BE2C (cell line): ENCODE results near the gene CD34.

Experiments
- DNase-seq: peaks from one replicate; pipeline ENCODE4 v3.0.0-alpha.2; 2020
- H3K27me3 ChIP-seq: fragments of 250-450 bp; sonication (Bioruptor Pico); 2 replicates; pipeline ENCODE4 v1.5.1; 2020; ENCODE audit warnings: mild to moderate bottlenecking
- H3K36me3 ChIP-seq: fragments of 250-450 bp; sonication (Bioruptor Pico); 2 replicates; pipeline ENCODE4 v1.5.1; 2020; ENCODE audit warnings: mild to moderate bottlenecking
- H3K4me1 ChIP-seq: fragments of 250-450 bp; sonication (Bioruptor Pico); 2 replicates; pipeline ENCODE4 v1.5.1; 2020
- H3K4me3 ChIP-seq: 2 replicates; pipeline ENCODE4 v1.5.1; 2011; ENCODE audit warnings: low read depth, low read length
- H3K9me3 ChIP-seq: fragments of 250-450 bp; sonication (Bioruptor Pico); 2 replicates; pipeline ENCODE4 v1.5.1; 2020
- TF ChIP-seq, protein P1 (sequence below): IDR thresholded peaks from 2 replicates; pipeline ENCODE4 v1.5.1; 2012; ENCODE audit warnings: mild to moderate bottlenecking, low read depth, low read length

Gene CD34

DNA sequence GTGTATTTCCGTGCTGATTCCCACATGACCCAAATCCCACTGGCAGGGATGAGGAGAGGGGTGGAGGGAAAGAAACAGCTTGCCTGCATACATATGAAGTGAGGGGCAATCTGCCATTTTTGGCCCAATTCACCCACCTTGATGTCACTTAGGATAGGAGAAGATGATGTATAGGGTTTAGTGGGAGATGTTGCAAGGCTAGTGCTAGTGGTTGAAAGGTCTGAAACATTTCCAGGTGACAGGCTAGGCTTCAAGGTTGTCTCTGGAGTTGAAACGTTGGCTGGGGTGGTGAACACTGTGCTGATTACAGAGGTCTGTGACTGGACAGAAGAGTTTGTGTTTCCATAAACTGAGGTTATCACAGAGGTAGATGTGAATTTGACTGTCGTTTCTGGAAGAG, 12.1 kb downstream of the CD34 start:
- Histone ChIP-seq H3K4me1 (no peaks in the 10 kb centered on the region), H3K27me3 (no peaks in the 10 kb centered on the region), H3K4me3 (no peak overlapping the region), H3K36me3 (no peaks in the 10 kb centered on the region), H3K9me3 (no peaks in the 10 kb centered on the region)
- TF ChIP-seq, protein P1, sequence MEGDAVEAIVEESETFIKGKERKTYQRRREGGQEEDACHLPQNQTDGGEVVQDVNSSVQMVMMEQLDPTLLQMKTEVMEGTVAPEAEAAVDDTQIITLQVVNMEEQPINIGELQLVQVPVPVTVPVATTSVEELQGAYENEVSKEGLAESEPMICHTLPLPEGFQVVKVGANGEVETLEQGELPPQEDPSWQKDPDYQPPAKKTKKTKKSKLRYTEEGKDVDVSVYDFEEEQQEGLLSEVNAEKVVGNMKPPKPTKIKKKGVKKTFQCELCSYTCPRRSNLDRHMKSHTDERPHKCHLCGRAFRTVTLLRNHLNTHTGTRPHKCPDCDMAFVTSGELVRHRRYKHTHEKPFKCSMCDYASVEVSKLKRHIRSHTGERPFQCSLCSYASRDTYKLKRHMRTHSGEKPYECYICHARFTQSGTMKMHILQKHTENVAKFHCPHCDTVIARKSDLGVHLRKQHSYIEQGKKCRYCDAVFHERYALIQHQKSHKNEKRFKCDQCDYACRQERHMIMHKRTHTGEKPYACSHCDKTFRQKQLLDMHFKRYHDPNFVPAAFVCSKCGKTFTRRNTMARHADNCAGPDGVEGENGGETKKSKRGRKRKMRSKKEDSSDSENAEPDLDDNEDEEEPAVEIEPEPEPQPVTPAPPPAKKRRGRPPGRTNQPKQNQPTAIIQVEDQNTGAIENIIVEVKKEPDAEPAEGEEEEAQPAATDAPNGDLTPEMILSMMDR, result no peak
- DNase-seq, result no peak

GRCh38 chr1:207898260-207898659, 12.7 kb downstream of the CD34 start:
- TF ChIP-seq, protein P1, result no peak
- Histone ChIP-seq H3K27me3 (no peaks in the 10 kb centered on the region), H3K4me3 (no peak overlapping the region), H3K9me3 (no peaks in the 10 kb centered on the region), H3K36me3 (no peaks in the 10 kb centered on the region), H3K4me1 (no peaks in the 10 kb centered on the region)
- no peak for DNase-seq

- TF ChIP-seq, protein P1, result peak; percentile 51
- Histone ChIP-seq H3K4me1 (no peaks in the 10 kb centered on the region), H3K36me3 (no peaks in the 10 kb centered on the region), H3K27me3 (no peaks in the 10 kb centered on the region), H3K9me3 (no peaks in the 10 kb centered on the region), H3K4me3 (no peak overlapping the region)
- DNase-seq, result no peak
These were observed 13.7 kb downstream of the CD34 start for GRCh38 chr1:207897188-207897587.

DNA sequence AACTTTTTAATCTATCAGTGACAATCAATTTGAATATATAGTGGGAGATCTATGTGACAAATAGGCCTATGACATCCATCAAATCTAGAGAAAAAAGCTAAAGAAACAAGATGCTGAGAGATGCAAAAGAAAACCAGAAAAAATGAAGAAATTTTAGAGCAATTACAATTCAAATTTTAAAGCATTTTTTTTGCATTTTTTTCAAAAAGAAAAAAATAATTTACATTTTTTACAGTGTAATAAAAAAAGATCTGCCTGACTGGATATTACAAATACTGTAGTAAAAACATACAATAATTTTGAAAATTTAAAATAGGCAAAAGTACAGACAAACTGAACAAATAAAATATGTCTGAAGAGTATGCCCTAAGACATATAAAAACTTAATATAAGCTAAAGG, 14.4 kb downstream of the CD34 start:
- Histone ChIP-seq H3K4me1 (no peaks in the 10 kb centered on the region), H3K27me3 (no peaks in the 10 kb centered on the region), H3K9me3 (no peaks in the 10 kb centered on the region), H3K36me3 (no peaks in the 10 kb centered on the region), H3K4me3 (no peak overlapping the region)
- DNase-seq, result no peak
- TF ChIP-seq, protein P1, result no peak

GRCh38 chr1:207894704-207895103, 16.2 kb downstream of the CD34 start:
- Histone ChIP-seq H3K4me1 (no peaks in the 10 kb centered on the region), H3K36me3 (no peaks in the 10 kb centered on the region), H3K9me3 (no peaks in the 10 kb centered on the region), H3K4me3 (no peak overlapping the region), H3K27me3 (no peaks in the 10 kb centered on the region)
- no peak for DNase-seq
- TF ChIP-seq, protein P1, result no peak

DNA sequence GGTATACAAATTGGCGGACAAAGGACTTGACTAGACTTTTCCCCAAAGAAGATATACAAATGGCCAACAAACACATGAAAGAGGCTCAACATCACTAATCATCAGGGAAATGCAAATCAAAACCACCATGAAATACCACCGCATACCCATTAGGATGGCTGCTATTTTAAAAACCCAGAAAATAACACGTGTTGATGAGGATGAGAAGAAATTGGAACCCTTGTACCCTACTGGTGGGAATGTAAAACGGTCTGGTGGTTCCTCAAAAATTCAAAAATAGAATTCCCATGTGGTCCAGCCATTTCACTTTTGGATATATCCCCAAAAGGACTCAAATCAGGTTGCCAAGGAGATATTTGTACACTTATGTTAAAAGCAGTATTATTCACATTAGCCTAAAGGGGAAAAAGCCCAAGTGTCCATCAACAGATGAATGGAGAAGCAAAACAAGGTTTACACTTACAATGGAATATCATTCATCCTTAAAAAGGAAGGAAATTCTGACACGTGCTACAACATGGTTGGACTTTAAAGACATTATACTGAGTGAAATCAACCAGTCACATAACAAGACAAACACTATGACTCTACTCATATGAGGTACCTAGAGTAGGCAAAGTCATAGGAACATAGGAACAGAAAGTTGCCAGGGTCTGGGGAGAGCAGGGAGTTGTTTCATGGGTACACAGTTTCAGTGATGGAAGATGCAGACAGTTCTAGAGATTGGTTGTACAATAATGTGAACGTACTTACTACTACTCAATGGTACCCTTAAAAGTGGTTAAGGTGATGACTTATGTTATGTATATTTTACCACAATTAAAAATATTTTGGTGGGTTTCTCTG, 17.0 kb downstream of the CD34 start:
- Histone ChIP-seq H3K4me1 (no peaks in the 10 kb centered on the region), H3K4me3 (no peak overlapping the region), H3K27me3 (no peaks in the 10 kb centered on the region), H3K36me3 (no peaks in the 10 kb centered on the region), H3K9me3 (no peaks in the 10 kb centered on the region)
- TF ChIP-seq, protein P1, result no peak; the same call in 1 of the 2 replicates
- DNase-seq, result no peak
